Gastroesophageal sphincter (tissue), 4 donors: ENCODE measurements around the gene RFX7. TPM values are rescaled to one million over a fixed set of nuclear protein-coding genes. Genes with fewer than 3 reads are reported as not detected.

Experiments
- ATAC-seq: fragments of 150-250 bp; one replicate; pipeline ENCODE4 v1.9.1; 2016; ENCODE audit warnings: mild to moderate bottlenecking, moderate library complexity
- H3K27ac ChIP-seq, 4 donors: fragments of 200-600 bp; sonication (generic) in 3 of 4; 1 replicate in 3 of 4; 2 replicates in 1 of 4; pipeline ENCODE4 v1.5.1; 2016 to 2019
- H3K27me3 ChIP-seq: fragments of 200-600 bp; sonication (generic); one replicate; pipeline ENCODE4 v1.5.1; 2019
- H3K36me3 ChIP-seq, 2 donors: fragments of 200-600 bp; sonication (generic); one replicate each; pipeline ENCODE4 v1.5.1; 2019; ENCODE audit warnings: control low read depth in 1 of 2
- H3K4me1 ChIP-seq, 3 donors: fragments of 200-600 bp; sonication (generic); 1 replicate in 2 of 3; 2 replicates in 1 of 3; pipeline ENCODE4 v1.5.1; 2016 to 2019; ENCODE audit warnings: control low read depth in 2 of 3
- H3K4me3 ChIP-seq, 2 donors: fragments of 200-600 bp; sonication (generic); one replicate each; pipeline ENCODE4 v1.5.1; 2019; ENCODE audit warnings: mild to moderate bottlenecking in 1 of 2, moderate library complexity in 1 of 2
- H3K9me3 ChIP-seq, 3 donors: fragments of 200-600 bp; sonication (generic); one replicate each; pipeline ENCODE4 v1.5.1; 2017 to 2019; ENCODE audit warnings: control low read depth in 2 of 3
- EP300 ChIP-seq: sonication (generic); formaldehyde crosslinking; IDR thresholded peaks from one replicate; pipeline ENCODE4 v1.6.1; 2017; ENCODE audit warnings: antibody characterized with exemption, mild to moderate bottlenecking
- POLR2A ChIP-seq, 2 donors: fragments of 450-650 bp; IDR thresholded peaks; one replicate each; pipeline ENCODE4 v1.6.1; 2017; ENCODE audit warnings: antibody characterized with exemption in 2 of 2, mild to moderate bottlenecking in 2 of 2, moderate library complexity in 1 of 2
- POLR2AphosphoS5 ChIP-seq: sonication (generic); formaldehyde crosslinking; IDR thresholded peaks from one replicate; pipeline ENCODE4 v1.6.1; 2017; ENCODE audit warnings: antibody characterized with exemption
- WGBS, 2 donors: methylation state at CpG; one replicate each; pipeline ENCODE4 v1.1.5; 2018; ENCODE audit warnings: low coverage in 1 of 2; 5-methylcytosine and 5-hydroxymethylcytosine counted together
- total RNA-seq, 4 donors: library from RNA; depleted of rRNA; stranded (reverse); fragments of >200 nt; gene quantifications; one replicate each; pipeline ENCODE4 v1.1.0, GENCODE V29; 2016
- TF ChIP-seq, protein P1 (sequence below), 4 experiments: fragments of 200-600 bp in 2 of 4; fragments of 450-650 bp in 2 of 4; sonication (generic) in 1 of 4; IDR thresholded peaks; one replicate each; pipeline ENCODE4 v1.5.1; 2017 to 2019; ENCODE audit warnings: antibody characterized with exemption in 4 of 4, mild to moderate bottlenecking in 2 of 4, moderate library complexity in 2 of 4

Gene RFX7
- total RNA-seq, 4 donors from 2014 or later = 5.9 to 8.7 (median 7.2) TPM

DNA sequence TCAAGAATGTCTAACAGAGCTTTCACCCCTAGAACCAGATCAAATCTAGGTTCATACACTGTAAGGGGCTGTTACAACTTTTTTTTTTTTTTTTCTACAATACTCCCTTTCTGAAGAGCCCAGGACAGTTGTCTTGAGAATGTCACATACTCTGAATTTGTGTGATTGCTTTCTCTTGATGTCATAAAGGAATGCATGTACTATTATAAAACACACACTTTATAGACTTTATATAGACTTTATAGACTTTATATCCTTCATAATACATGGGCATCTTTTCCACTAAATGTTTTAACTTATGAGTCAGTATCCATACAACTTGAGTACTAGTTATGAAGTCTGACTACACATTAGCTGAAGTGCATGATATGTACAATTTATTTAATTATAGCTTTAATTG lies 26.3 kb downstream of the RFX7 start:
- Histone ChIP-seq H3K9me3 (peaks cover 0 to 5% (median 0%) of the 10 kb centered on the region in 3 donors), H3K4me3 (no peak overlapping the region), H3K4me1 (no peaks in the 10 kb centered on the region), H3K27ac (no peak overlapping the region), H3K27me3 (no peaks in the 10 kb centered on the region), H3K36me3 (no peaks in the 10 kb centered on the region)
- no peak for ATAC-seq
- TF ChIP-seq POLR2A (IDR thresholded peaks at IDR 0.05) (no peak), POLR2AphosphoS5 (no peak), EP300 (no peak)
- TF ChIP-seq, protein P1, sequence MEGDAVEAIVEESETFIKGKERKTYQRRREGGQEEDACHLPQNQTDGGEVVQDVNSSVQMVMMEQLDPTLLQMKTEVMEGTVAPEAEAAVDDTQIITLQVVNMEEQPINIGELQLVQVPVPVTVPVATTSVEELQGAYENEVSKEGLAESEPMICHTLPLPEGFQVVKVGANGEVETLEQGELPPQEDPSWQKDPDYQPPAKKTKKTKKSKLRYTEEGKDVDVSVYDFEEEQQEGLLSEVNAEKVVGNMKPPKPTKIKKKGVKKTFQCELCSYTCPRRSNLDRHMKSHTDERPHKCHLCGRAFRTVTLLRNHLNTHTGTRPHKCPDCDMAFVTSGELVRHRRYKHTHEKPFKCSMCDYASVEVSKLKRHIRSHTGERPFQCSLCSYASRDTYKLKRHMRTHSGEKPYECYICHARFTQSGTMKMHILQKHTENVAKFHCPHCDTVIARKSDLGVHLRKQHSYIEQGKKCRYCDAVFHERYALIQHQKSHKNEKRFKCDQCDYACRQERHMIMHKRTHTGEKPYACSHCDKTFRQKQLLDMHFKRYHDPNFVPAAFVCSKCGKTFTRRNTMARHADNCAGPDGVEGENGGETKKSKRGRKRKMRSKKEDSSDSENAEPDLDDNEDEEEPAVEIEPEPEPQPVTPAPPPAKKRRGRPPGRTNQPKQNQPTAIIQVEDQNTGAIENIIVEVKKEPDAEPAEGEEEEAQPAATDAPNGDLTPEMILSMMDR (IDR thresholded peaks at IDR 0.05) = no peak

DNA sequence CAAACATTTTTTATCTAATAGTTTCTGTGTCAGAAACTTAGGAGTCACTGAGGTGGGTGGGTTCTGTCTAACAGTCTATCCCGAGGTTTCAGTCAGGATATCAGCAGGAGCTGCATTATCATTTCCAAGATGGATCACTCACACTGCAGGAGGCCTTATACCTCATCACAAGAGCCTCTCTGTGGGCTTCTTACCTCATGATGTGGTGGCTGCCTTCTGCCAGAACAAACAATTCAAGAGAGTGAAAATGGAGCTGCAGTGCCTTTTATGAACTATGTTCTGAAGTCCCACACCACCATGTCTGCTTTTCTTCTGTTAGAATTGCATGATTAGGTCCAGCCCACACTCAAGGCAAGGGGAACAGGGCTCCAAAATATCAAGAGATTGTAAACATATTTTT lies 27.9 kb downstream of the RFX7 start:
- WGBS, 2 donors = 67 to 89% methylated on average over 1 of the region's 1 CpG
- Histone ChIP-seq H3K9me3 (no peaks in the 10 kb centered on the region), H3K4me1 (no peaks in the 10 kb centered on the region), H3K27me3 (no peaks in the 10 kb centered on the region), H3K27ac (no peak overlapping the region), H3K4me3 (no peak overlapping the region), H3K36me3 (no peaks in the 10 kb centered on the region)
- TF ChIP-seq POLR2AphosphoS5 = no peak
- no peak for TF ChIP-seq POLR2A (IDR thresholded peaks at IDR 0.05)
- TF ChIP-seq, protein P1 (IDR thresholded peaks at IDR 0.05) = no peak
- TF ChIP-seq EP300 = no peak
- no peak for ATAC-seq

DNA sequence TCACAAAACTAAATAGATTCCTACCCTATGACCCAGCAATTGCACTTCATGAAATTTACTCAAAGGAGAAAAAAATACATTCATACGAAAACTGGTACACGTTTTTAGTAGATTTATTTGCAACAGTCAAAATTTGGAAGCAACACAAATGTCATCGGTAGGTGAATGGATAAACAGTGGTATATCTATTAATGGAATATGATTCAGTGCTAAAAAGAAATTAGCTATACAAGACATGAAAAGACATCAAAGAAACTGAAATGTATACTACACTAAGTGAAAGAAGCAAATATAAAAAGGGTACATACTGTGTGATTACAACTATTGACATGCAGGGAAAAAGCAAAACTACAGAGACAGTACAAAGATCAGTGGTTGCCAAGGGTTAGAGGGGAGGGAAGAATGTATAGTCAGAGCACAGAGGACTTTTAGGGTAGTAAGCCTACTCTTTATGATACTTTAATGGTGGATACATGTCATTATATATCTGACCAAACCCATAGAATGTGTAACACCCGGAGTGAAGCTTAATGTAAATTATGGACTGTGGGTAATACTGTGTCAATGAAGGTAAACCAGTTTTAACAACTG lies 31.6 kb downstream of the RFX7 start:
- Histone ChIP-seq H3K4me3 (no peak overlapping the region), H3K36me3 (no peaks in the 10 kb centered on the region), H3K27me3 (no peaks in the 10 kb centered on the region), H3K9me3 (no peaks in the 10 kb centered on the region), H3K27ac (no peak overlapping the region), H3K4me1 (peaks cover 0 to 15% (median 5%) of the 10 kb centered on the region in 3 donors)
- TF ChIP-seq, protein P1 (IDR thresholded peaks at IDR 0.05) = no peak
- TF ChIP-seq POLR2A (IDR thresholded peaks at IDR 0.05) = no peak
- TF ChIP-seq POLR2AphosphoS5 = no peak
- no peak for TF ChIP-seq EP300
- WGBS, 2 donors = 88 to 93% methylated on average over 4 of the region's 4 CpGs
- no peak for ATAC-seq

DNA sequence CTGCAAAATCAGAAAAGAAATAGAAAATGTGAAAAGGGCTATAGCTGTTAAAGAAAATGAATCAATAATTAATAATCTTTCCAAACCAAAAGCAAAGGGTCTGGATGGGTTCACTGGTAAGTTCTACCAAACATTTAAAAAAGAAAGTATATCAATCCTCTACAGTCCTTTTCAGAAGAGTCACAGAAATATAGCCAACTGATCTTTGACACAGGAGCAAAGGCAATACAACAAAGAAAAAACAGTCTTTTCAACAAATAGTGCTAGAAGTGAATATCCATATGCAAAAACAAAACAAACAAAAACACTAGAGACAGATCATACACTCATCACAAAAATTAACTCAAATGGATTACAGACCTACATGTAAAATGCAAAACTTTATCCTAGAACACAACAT lies 32.6 kb downstream of the RFX7 start:
- Histone ChIP-seq H3K36me3 (no peaks in the 10 kb centered on the region), H3K4me3 (no peak overlapping the region), H3K27me3 (no peaks in the 10 kb centered on the region), H3K9me3 (no peaks in the 10 kb centered on the region), H3K27ac (no peak overlapping the region), H3K4me1 (peaks cover 0 to 15% (median 5%) of the 10 kb centered on the region in 3 donors)
- TF ChIP-seq, protein P1 (IDR thresholded peaks at IDR 0.05) = no peak
- TF ChIP-seq EP300 (no peak), POLR2AphosphoS5 (no peak), POLR2A (IDR thresholded peaks at IDR 0.05) (no peak)
- ATAC-seq = no peak

DNA sequence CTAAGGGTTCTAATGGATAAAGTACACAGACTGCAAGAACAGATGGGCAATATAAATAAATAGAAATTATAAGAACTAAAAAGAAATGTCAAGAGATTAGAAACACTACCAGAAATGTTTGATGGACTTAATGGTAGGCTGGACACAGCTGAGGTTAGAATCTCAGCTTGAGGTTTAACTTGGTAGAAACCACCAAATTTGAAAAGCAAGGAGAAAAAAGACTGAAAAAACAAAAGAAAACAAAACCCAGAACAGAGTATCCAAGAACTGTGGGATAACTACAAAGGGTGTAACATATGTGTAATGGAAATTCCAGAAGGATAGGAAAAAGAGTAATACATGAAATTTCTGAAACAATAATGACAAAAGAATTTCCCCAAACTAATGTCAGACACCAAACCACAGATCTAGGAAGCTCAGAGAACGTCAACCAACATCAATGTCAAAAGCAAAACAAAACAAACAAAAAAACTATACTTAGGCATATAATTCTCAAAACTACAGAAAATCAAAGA lies 35.0 kb downstream of the RFX7 start:
- TF ChIP-seq EP300 = no peak
- WGBS, 2 donors = 63 to 67% methylated on average over 1 of the region's 1 CpG
- Histone ChIP-seq H3K4me1 (peaks cover 0 to 15% (median 5%) of the 10 kb centered on the region in 3 donors), H3K36me3 (no peaks in the 10 kb centered on the region), H3K27ac (no peak overlapping the region), H3K9me3 (no peaks in the 10 kb centered on the region), H3K27me3 (no peaks in the 10 kb centered on the region), H3K4me3 (no peak overlapping the region)
- ATAC-seq = no peak
